ENCODE measurements around the gene ADCY5.

The ADCY5 gene

GRCh38 chr3:123457841-123458240 is 9.0 kb upstream of the ADCY5 start:
- no peak for DNase-seq

GRCh38 chr3:123453675-123454074 is 4.8 kb upstream of the ADCY5 start:
- no peak for DNase-seq

GRCh38 chr3:123451186-123451585 is 2.3 kb upstream of the ADCY5 start:
- no peak for DNase-seq

- DNase-seq: peak; percentile 39
Observed at GRCh38 chr3:123449997-123450604, 1.2 kb upstream of the ADCY5 start.

GRCh38 chr3:123449102-123449996 is 459 bp upstream of the ADCY5 start:
- DNase-seq: peak; percentile 67

GRCh38 chr3:123447749-123448517 is 957 bp downstream of the ADCY5 start:
- no peak for DNase-seq

- no peak for DNase-seq
Observed at GRCh38 chr3:123447416-123447748, 1.5 kb downstream of the ADCY5 start.

GRCh38 chr3:123446610-123447109 is 2.2 kb downstream of the ADCY5 start:
- DNase-seq: no peak

- DNase-seq: no peak
Observed at GRCh38 chr3:123446210-123446609, 2.7 kb downstream of the ADCY5 start.

- no peak for DNase-seq
Observed at GRCh38 chr3:123445702-123446101, 3.2 kb downstream of the ADCY5 start.

- no peak for DNase-seq
Observed at GRCh38 chr3:123444744-123445143, 4.1 kb downstream of the ADCY5 start.

- DNase-seq: peak; percentile 27
Observed at GRCh38 chr3:123444023-123444422, 4.9 kb downstream of the ADCY5 start.

- DNase-seq: no peak
Observed at GRCh38 chr3:123442908-123443307, 6.0 kb downstream of the ADCY5 start.

GRCh38 chr3:123442125-123442524 is 6.8 kb downstream of the ADCY5 start:
- DNase-seq: no peak

GRCh38 chr3:123439806-123440580 is 8.9 kb downstream of the ADCY5 start:
- DNase-seq: no peak

GRCh38 chr3:123432832-123433523 is 15.9 kb downstream of the ADCY5 start:
- peak; percentile 54 for DNase-seq

- peak; percentile 46 for DNase-seq
Observed at GRCh38 chr3:123431658-123432324, 17.1 kb downstream of the ADCY5 start.

- DNase-seq: no peak
Observed at GRCh38 chr3:123431007-123431657, 17.8 kb downstream of the ADCY5 start.

- no peak for DNase-seq
Observed at GRCh38 chr3:123430266-123430665, 18.6 kb downstream of the ADCY5 start.

- no peak for DNase-seq
Observed at GRCh38 chr3:123429362-123430125, 19.3 kb downstream of the ADCY5 start.

All from DMS53 (cell line).